ENCODE data around the gene CRYAB.

DNA sequence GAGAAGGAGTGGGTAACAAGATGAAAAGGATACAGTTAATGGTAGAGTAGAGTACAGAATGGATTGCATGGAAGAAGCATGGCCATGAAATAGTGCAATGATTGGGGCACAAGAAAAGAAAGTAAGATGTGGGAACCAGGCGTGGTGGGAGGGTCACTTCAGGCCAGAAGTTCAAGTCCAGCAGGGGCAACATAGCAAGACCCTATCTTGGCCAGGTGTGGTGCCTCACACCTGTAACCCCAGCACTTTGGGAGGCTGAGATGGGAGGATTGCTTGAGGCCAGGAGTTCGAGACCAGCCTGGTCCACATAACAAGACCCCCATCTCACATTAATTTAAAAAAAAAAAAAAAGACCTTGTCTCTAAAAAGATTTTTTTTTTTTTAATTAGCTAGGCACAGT, 5.7 kb upstream of the CRYAB start:
- TF ChIP-seq EZH2phosphoT487 (IDR thresholded peaks at IDR 0.05; ENCODE audit: borderline replicate concordance) = no peak
- TF ChIP-seq, protein P1, sequence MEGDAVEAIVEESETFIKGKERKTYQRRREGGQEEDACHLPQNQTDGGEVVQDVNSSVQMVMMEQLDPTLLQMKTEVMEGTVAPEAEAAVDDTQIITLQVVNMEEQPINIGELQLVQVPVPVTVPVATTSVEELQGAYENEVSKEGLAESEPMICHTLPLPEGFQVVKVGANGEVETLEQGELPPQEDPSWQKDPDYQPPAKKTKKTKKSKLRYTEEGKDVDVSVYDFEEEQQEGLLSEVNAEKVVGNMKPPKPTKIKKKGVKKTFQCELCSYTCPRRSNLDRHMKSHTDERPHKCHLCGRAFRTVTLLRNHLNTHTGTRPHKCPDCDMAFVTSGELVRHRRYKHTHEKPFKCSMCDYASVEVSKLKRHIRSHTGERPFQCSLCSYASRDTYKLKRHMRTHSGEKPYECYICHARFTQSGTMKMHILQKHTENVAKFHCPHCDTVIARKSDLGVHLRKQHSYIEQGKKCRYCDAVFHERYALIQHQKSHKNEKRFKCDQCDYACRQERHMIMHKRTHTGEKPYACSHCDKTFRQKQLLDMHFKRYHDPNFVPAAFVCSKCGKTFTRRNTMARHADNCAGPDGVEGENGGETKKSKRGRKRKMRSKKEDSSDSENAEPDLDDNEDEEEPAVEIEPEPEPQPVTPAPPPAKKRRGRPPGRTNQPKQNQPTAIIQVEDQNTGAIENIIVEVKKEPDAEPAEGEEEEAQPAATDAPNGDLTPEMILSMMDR (conservative IDR thresholded peaks at IDR 0.05; ENCODE audit: low read length) = no peak
